Stomach (tissue), 9 donors: ENCODE data around the gene HTATSF1. TPM values are rescaled to one million over a fixed set of nuclear protein-coding genes. Genes with fewer than 3 reads are reported as not detected.

Experiments used
- DNase-seq, 2 donors: peaks; one replicate each; pipeline versions ENCODE4 v3.0.0 to v3.0.0-alpha.2; 2013 to 2019
- H3K27ac ChIP-seq, 5 donors: fragments of 200-600 bp in 4 of 5; sonication (generic) in 4 of 5; one replicate each; pipeline ENCODE4 v1.5.1; 2013 to 2019; ENCODE audit warnings: mild to moderate bottlenecking in 1 of 5, moderate library complexity in 1 of 5
- H3K27me3 ChIP-seq, 3 donors: fragments of 200-600 bp; sonication (generic); one replicate each; pipeline ENCODE4 v1.5.1; 2017 to 2019; ENCODE audit warnings: mixed run types in 1 of 3
- H3K36me3 ChIP-seq, 4 donors: fragments of 200-600 bp; sonication (generic); 1 replicate in 3 of 4; 2 replicates in 1 of 4; pipeline ENCODE4 v1.5.1; 2016 to 2019
- H3K4me1 ChIP-seq, 4 donors: fragments of 200-600 bp; sonication (generic); one replicate each; pipeline ENCODE4 v1.5.1; 2016 to 2019
- H3K4me3 ChIP-seq, 4 donors: fragments of 200-600 bp; sonication (generic) in 3 of 4; one replicate each; pipeline ENCODE4 v1.5.1; 2016 to 2019; ENCODE audit warnings: mild to moderate bottlenecking in 1 of 4
- H3K9me3 ChIP-seq, 4 donors: fragments of 200-600 bp; sonication (generic); one replicate each; pipeline ENCODE4 v1.5.1; 2016 to 2019
- CTCF ChIP-seq, 7 experiments: fragments of 450-650 bp in 4 of 7; fragments of 200-600 bp in 3 of 7; sonication (generic) in 3 of 7; IDR thresholded peaks; one replicate each; pipeline ENCODE4 v1.5.1; 2016 to 2019; ENCODE audit warnings: antibody characterized with exemption in 7 of 7, control low read depth in 2 of 7, mild to moderate bottlenecking in 1 of 7
- EP300 ChIP-seq: sonication (generic); formaldehyde crosslinking; IDR thresholded peaks from one replicate; pipeline ENCODE4 v1.6.1; 2017; ENCODE audit warnings: antibody characterized with exemption
- POLR2A ChIP-seq, 4 donors: fragments of 450-650 bp; IDR thresholded peaks; one replicate each; pipeline ENCODE4 v1.6.1; 2016; ENCODE audit warnings: antibody characterized with exemption in 4 of 4, control low read depth in 2 of 4, mild to moderate bottlenecking in 1 of 4, moderate library complexity in 1 of 4
- POLR2AphosphoS5 ChIP-seq, 3 donors: sonication (generic); formaldehyde crosslinking; IDR thresholded peaks; one replicate each; pipeline ENCODE4 v1.6.1; 2016; ENCODE audit warnings: antibody characterized with exemption in 3 of 3
- WGBS, 5 donors: extraction: QIAGEN DNeasy Blood & Tissue Kit in 3 of 5; methylation state at CpG; one replicate each; pipeline versions ENCODE4 v1.1.5 to v1.1.7; 2013 to 2018; 5-methylcytosine and 5-hydroxymethylcytosine counted together
- intact Hi-C: fragments of 100-400 bp; cut with DNase I; formaldehyde crosslinking; loops from one replicate; pipeline ENCODE4 v1.15.1; 2023; ENCODE audit warnings: low total_unique reads
- polyA plus RNA-seq, 3 donors: library from polyadenylated mRNA; stranded (reverse); fragments of 200-250 nt; gene quantifications; one replicate each; pipeline ENCODE4 v1.2.3, GENCODE V29; 2013
- total RNA-seq, 5 donors: library from RNA; depleted of rRNA; stranded (reverse); fragments of >200 nt; gene quantifications; one replicate each; pipeline versions ENCODE4 v1.1.0 to v1.2.3, GENCODE V29; 2014 to 2016
- donor health status: healthy with polysubstance abuse.
- donor health status: Bipolar disorder and iron deficiency.
- donor health status: healthy.

HTATSF1 gene
- total and polyA plus RNA-seq, 8 donors, result 18.3 to 77.0 (median 39.3) TPM

- intact Hi-C loops, result no loop called here
- no peaks in the 10 kb centered on the region for H3K9me3 ChIP-seq
- no peak overlapping the region for H3K27ac ChIP-seq
- H3K36me3 ChIP-seq, result no peaks in the 10 kb centered on the region
- H3K4me1 ChIP-seq, result no peaks in the 10 kb centered on the region
- no peaks in the 10 kb centered on the region for H3K27me3 ChIP-seq
- no peak for TF ChIP-seq POLR2AphosphoS5 (IDR thresholded peaks at IDR 0.05)
- TF ChIP-seq POLR2A (IDR thresholded peaks at IDR 0.05), result no peak
- TF ChIP-seq EP300, result no peak
- TF ChIP-seq CTCF (IDR thresholded peaks at IDR 0.05), result no peak
- DNase-seq, result no peak
- H3K4me3 ChIP-seq, result no peak overlapping the region
- 62 to 83% (median 76%) methylated on average over 1 to 3 of the region's 3 CpGs for WGBS, 5 donors
Measured at GRCh38 chrX:136464589-136464988, 32.8 kb upstream of the HTATSF1 start.

GRCh38 chrX:136467303-136467702 lies 30.1 kb upstream of the HTATSF1 start:
- no peak overlapping the region for H3K4me3 ChIP-seq
- 44 to 87% (median 77%) methylated on average over 3 of the region's 3 CpGs for WGBS, 5 donors

GRCh38 chrX:136468391-136469103 lies 28.8 kb upstream of the HTATSF1 start:
- H3K4me3 ChIP-seq, result no peak overlapping the region
- peaks cover 0 to 3% (median 0%) of the 10 kb centered on the region in 3 donors for H3K27me3 ChIP-seq
- H3K27ac ChIP-seq, result no peak overlapping the region
- WGBS, 5 donors, result 81 to 100% (median 91%) methylated on average over 2 of the region's 2 CpGs
- no peaks in the 10 kb centered on the region for H3K4me1 ChIP-seq
- TF ChIP-seq POLR2AphosphoS5 (IDR thresholded peaks at IDR 0.05), result no peak
- no peak for TF ChIP-seq CTCF (IDR thresholded peaks at IDR 0.05)
- TF ChIP-seq EP300, result no peak
- no peak for TF ChIP-seq POLR2A (IDR thresholded peaks at IDR 0.05)
- DNase-seq, result peak in 1 of 2 donors; percentile 31
- no peaks in the 10 kb centered on the region for H3K9me3 ChIP-seq
- no peaks in the 10 kb centered on the region for H3K36me3 ChIP-seq
- intact Hi-C loops, result no loop called here

More at GRCh38 chrX:136467303-136467702, 30.1 kb upstream of the HTATSF1 start:
- Histone ChIP-seq H3K36me3 (no peaks in the 10 kb centered on the region), H3K9me3 (no peaks in the 10 kb centered on the region), H3K27ac (no peak overlapping the region), H3K4me1 (no peaks in the 10 kb centered on the region), H3K27me3 (peaks cover 0 to 3% (median 0%) of the 10 kb centered on the region in 3 donors)
- DNase-seq, result no peak
- TF ChIP-seq POLR2A (IDR thresholded peaks at IDR 0.05), result no peak
- TF ChIP-seq POLR2AphosphoS5 (IDR thresholded peaks at IDR 0.05), result no peak
- no peak for TF ChIP-seq CTCF (IDR thresholded peaks at IDR 0.05)
- TF ChIP-seq EP300, result no peak
- intact Hi-C loops, result no loop called here

GRCh38 chrX:136473663-136474062 lies 23.7 kb upstream of the HTATSF1 start:
- DNase-seq, result no peak
- intact Hi-C loops, result no loop called here
- Histone ChIP-seq H3K27ac (no peak overlapping the region), H3K4me1 (no peaks in the 10 kb centered on the region), H3K27me3 (peaks cover 0 to 3% (median 0%) of the 10 kb centered on the region in 3 donors), H3K9me3 (no peaks in the 10 kb centered on the region), H3K4me3 (no peak overlapping the region), H3K36me3 (no peaks in the 10 kb centered on the region)
- TF ChIP-seq CTCF (IDR thresholded peaks at IDR 0.05), result no peak
- no peak for TF ChIP-seq POLR2A (IDR thresholded peaks at IDR 0.05)
- no peak for TF ChIP-seq EP300
- no peak for TF ChIP-seq POLR2AphosphoS5 (IDR thresholded peaks at IDR 0.05)
- 55 to 89% (median 75%) methylated on average over 3 to 4 of the region's 4 CpGs for WGBS, 5 donors
